NCI-H2107 treated with DMSO at 0.1 percent for 48 hours (cell line): Measurements from ENCODE around the gene EBI3.
A peak's percentile ranks its signal among the peaks of the same experiment; 100 is the strongest.
"Not testable (repeated sequence)": the region's sequence is repeated elsewhere in the genome, so short reads cannot be mapped to it uniquely, and the experiment has no call there.

Experiments used
- DNase-seq: peaks from one replicate; lab custom pipeline; 2025; ENCODE audit not compliant: unreplicated experiment; lab: John Stamatoyannopoulos, UW

Gene EBI3

GRCh38 chr19:4233282-4233853 is 4.0 kb downstream of the EBI3 start:
- DNase-seq, result peak; percentile 10

GRCh38 chr19:4234142-4234861 is 5.0 kb downstream of the EBI3 start:
- no peak for DNase-seq

- DNase-seq, result peak; percentile 19
These were observed 5.5 kb downstream of the EBI3 start for GRCh38 chr19:4234862-4235201.

GRCh38 chr19:4237510-4237909 is 8.2 kb downstream of the EBI3 start:
- DNase-seq, result not testable (repeated sequence)

GRCh38 chr19:4238831-4239230 is 9.5 kb downstream of the EBI3 start:
- DNase-seq, result no peak

- no peak for DNase-seq
These were observed 12.6 kb downstream of the EBI3 start for GRCh38 chr19:4241824-4242430.

GRCh38 chr19:4245938-4246337 is 16.6 kb downstream of the EBI3 start:
- DNase-seq, result not testable (repeated sequence)

GRCh38 chr19:4246767-4247593 is 17.7 kb downstream of the EBI3 start, which contains the start of gene YJU2:
TSS of gene YJU2 (plus strand) at chr19:4247080. CDS start at chr19:4247147, 67 bp downstream.
- peak; percentile 97 for DNase-seq

- DNase-seq, result no peak
These were observed 27.2 kb downstream of the EBI3 start for GRCh38 chr19:4256563-4256962.

GRCh38 chr19:4257025-4257424 is 27.7 kb downstream of the EBI3 start:
- DNase-seq, result no peak

- no peak for DNase-seq
These were observed 28.9 kb downstream of the EBI3 start for GRCh38 chr19:4258181-4258580.

GRCh38 chr19:4260613-4261191 is 31.4 kb downstream of the EBI3 start:
- DNase-seq, result no peak

GRCh38 chr19:4264812-4265211 is 35.5 kb downstream of the EBI3 start:
- no peak for DNase-seq

- DNase-seq, result no peak
These were observed 37.1 kb downstream of the EBI3 start for GRCh38 chr19:4266253-4267000.

GRCh38 chr19:4267101-4267900 is 38.0 kb downstream of the EBI3 start:
- DNase-seq, result peak; percentile 24

- no peak for DNase-seq
These were observed 38.8 kb downstream of the EBI3 start for GRCh38 chr19:4267901-4268815.

GRCh38 chr19:4268816-4269430 is 39.6 kb downstream of the EBI3 start:
- no peak for DNase-seq

GRCh38 chr19:4272894-4273293 is 43.6 kb downstream of the EBI3 start:
- DNase-seq, result no peak
